HCT116 (cell line): ENCODE data around the gene FBXL14. TPM values are rescaled to one million over a fixed set of nuclear protein-coding genes. Genes with fewer than 3 reads are reported as not detected.

ENCODE experiments used
- ATAC-seq: fragments of 200-7000 bp; cut with Tn5 transposase; 2 replicates; pipeline ENCODE4 v1.9.1; 2020; ENCODE audit warnings: mild to moderate bottlenecking, moderate library complexity
- BruUV-seq: library from RNA; stranded (reverse); fragments of 400-500 nt; replicated peaks from 2 replicates; lab custom pipeline; 2021; lab: Mats Ljungman, UMichigan
- CTCF ChIA-PET: fragments of 300-600 bp; sonication (Branson Sonifier 250); formaldehyde crosslinking; loops from one replicate; lab custom pipeline; 2021; ENCODE audit warnings: antibody characterized with exemption; lab: Charles Lee
- POLR2A ChIA-PET: fragments of 300-600, 350-600 bp; sonication (Branson Sonifier 250); formaldehyde crosslinking; loops from one replicate; lab custom pipeline; 2021; ENCODE audit warnings: antibody characterized with exemption; lab: Charles Lee
- RAD21 ChIA-PET, 2 experiments: fragments of 300-600 bp; sonication (Branson Sonifier 250); formaldehyde crosslinking; loops; one replicate each; lab custom pipeline; 2023; ENCODE audit warnings: low total read pairs in 2 of 2; ENCODE audit not compliant: uncharacterized antibody in 2 of 2, unreplicated experiment in 2 of 2, low non-redundant PET in 1 of 2; lab: Charles Lee
- DNase-seq: peaks from one replicate; pipeline ENCODE4 v3.0.0-alpha.2; 2010; ENCODE audit warnings: low read depth, low spot score
- H2AFZ ChIP-seq: fragments of 200-600 bp; shearing (Covaris generic), sonication (generic); 2 replicates; pipeline ENCODE4 v1.6.1; 2017; ENCODE audit warnings: low read depth, mixed run types, mixed read lengths, antibody characterized with exemption, low read length; ENCODE audit not compliant: poor library complexity, severe bottlenecking
- H3K27ac ChIP-seq: 2 replicates; pipeline ENCODE4 v1.5.1; 2012; ENCODE audit warnings: low read depth, low read length
- H3K27me3 ChIP-seq: fragments of 200-600 bp; sonication (generic); 2 replicates; pipeline ENCODE4 v1.6.1; 2016; ENCODE audit warnings: mixed run types, low read length, mixed read lengths; ENCODE audit not compliant: insufficient read depth
- H3K36me3 ChIP-seq, 2 experiments: fragments of 200-500 bp in 1 of 2; fragments of 200-600 bp in 1 of 2; sonication (Bioruptor generic) in 1 of 2; sonication (generic) in 1 of 2; 2 replicates each; pipeline versions ENCODE4 v1.5.1 to v1.6.1; 2014 to 2016; ENCODE audit warnings: low read length in 2 of 2, inconsistent platforms in 1 of 2, mixed read lengths in 1 of 2, mixed run types in 1 of 2; ENCODE audit not compliant: insufficient read depth in 2 of 2, control insufficient read depth in 1 of 2
- H3K4me1 ChIP-seq, 2 experiments: fragments of 200-600 bp in 1 of 2; sonication (generic) in 1 of 2; 2 replicates each; pipeline versions ENCODE4 v1.5.1 to v1.6.1; 2012 to 2017; ENCODE audit warnings: low read length in 2 of 2, inconsistent platforms in 1 of 2, mild to moderate bottlenecking in 1 of 2, mixed read lengths in 1 of 2, mixed run types in 1 of 2, moderate library complexity in 1 of 2; ENCODE audit not compliant: insufficient read depth in 2 of 2, control insufficient read depth in 1 of 2
- H3K4me2 ChIP-seq: fragments of 200-600 bp; sonication (generic); 2 replicates; pipeline ENCODE4 v1.6.1; 2017; ENCODE audit warnings: mixed run types, low read length, mixed read lengths
- H3K4me3 ChIP-seq, 2 experiments: fragments of 200-600 bp in 1 of 2; sonication (generic) in 1 of 2; replicated peaks in 1 of 2; 2 replicates each; pipeline ENCODE4 v1.5.1; 2011 to 2016; ENCODE audit warnings: low read length in 2 of 2, control low read depth in 1 of 2, low read depth in 1 of 2, mild to moderate bottlenecking in 1 of 2, mixed read lengths in 1 of 2, mixed run types in 1 of 2
- H3K79me2 ChIP-seq: fragments of 200-600 bp; sonication (generic); 2 replicates; pipeline ENCODE4 v1.6.1; 2017; ENCODE audit warnings: mild to moderate bottlenecking, mixed run types, low read length, moderate library complexity, mixed read lengths; ENCODE audit not compliant: insufficient read depth
- H3K9ac ChIP-seq: fragments of 200-600 bp; sonication (generic); 2 replicates; pipeline ENCODE4 v1.6.1; 2016; ENCODE audit warnings: low read length, mixed read lengths
- H3K9me2 ChIP-seq: fragments of 200-600 bp; sonication (generic), shearing (Covaris generic); 2 replicates; pipeline ENCODE4 v1.6.1; 2017; ENCODE audit warnings: mixed run types, mild to moderate bottlenecking, moderate library complexity; ENCODE audit not compliant: insufficient read depth
- H3K9me3 ChIP-seq, 2 experiments: fragments of 200-500 bp in 1 of 2; fragments of 200-600 bp in 1 of 2; sonication (Bioruptor generic) in 1 of 2; sonication (generic) in 1 of 2; 2 replicates each; pipeline ENCODE4 v1.6.1; 2014 to 2017; ENCODE audit warnings: low read length in 2 of 2, mixed read lengths in 2 of 2, inconsistent platforms in 1 of 2, low read depth in 1 of 2, mild to moderate bottlenecking in 1 of 2, mixed run types in 1 of 2, moderate library complexity in 1 of 2; ENCODE audit not compliant: control insufficient read depth in 1 of 2, insufficient read depth in 1 of 2
- H4K20me1 ChIP-seq: fragments of 200-600 bp; sonication (generic), shearing (Covaris generic); 2 replicates; pipeline ENCODE4 v1.6.1; 2017; ENCODE audit warnings: mixed run types, mild to moderate bottlenecking, moderate library complexity; ENCODE audit not compliant: insufficient read depth
- CBX3 ChIP-seq: IDR thresholded peaks from 2 replicates; pipeline ENCODE4 v1.6.1; 2012; ENCODE audit warnings: low read depth
- CEBPB ChIP-seq: IDR thresholded peaks from 2 replicates; pipeline ENCODE4 v1.6.1; 2012; ENCODE audit warnings: low read depth
- CTCF ChIP-seq, 3 experiments: fragments of 200-600 bp in 1 of 3; sonication (generic) in 1 of 3; IDR thresholded peaks in 2 of 3; conservative IDR thresholded peaks in 1 of 3; 2 replicates each; pipeline ENCODE4 v1.5.1; 2012 to 2017; ENCODE audit warnings: low read depth in 2 of 3, low read length in 2 of 3, antibody characterized with exemption in 1 of 3, borderline replicate concordance in 1 of 3, control low read depth in 1 of 3, mild to moderate bottlenecking in 1 of 3, mixed read lengths in 1 of 3, mixed run types in 1 of 3, moderate library complexity in 1 of 3; ENCODE audit not compliant: insufficient read depth in 1 of 3
- EGR1 ChIP-seq: IDR thresholded peaks from 2 replicates; pipeline ENCODE4 v1.6.1; 2012; ENCODE audit warnings: low read depth
- ELF1 ChIP-seq: IDR thresholded peaks from 2 replicates; pipeline ENCODE4 v1.6.1; 2012; ENCODE audit warnings: low read depth, borderline replicate concordance
- EZH2phosphoT487 ChIP-seq: fragments of 200-600 bp; IDR thresholded peaks from 2 replicates; pipeline ENCODE4 v1.6.1; 2018; ENCODE audit warnings: antibody characterized with exemption, borderline replicate concordance
- MAX ChIP-seq: IDR thresholded peaks from 2 replicates; pipeline ENCODE4 v1.6.1; 2012
- POLR2A ChIP-seq: IDR thresholded peaks from 2 replicates; pipeline ENCODE4 v1.7.0; 2011; ENCODE audit warnings: borderline replicate concordance; ENCODE audit not compliant: insufficient read depth, insufficient read length; ENCODE audit errors: extremely low read depth
- RAD21 ChIP-seq: IDR thresholded peaks from 2 replicates; pipeline ENCODE4 v1.6.1; 2012; ENCODE audit warnings: low read depth, mild to moderate bottlenecking
- SIN3A ChIP-seq: IDR thresholded peaks from 2 replicates; pipeline ENCODE4 v1.6.1; 2012; ENCODE audit warnings: low read depth
- SP1 ChIP-seq: IDR thresholded peaks from 2 replicates; pipeline ENCODE4 v1.6.1; 2012; ENCODE audit warnings: low read depth
- SRF ChIP-seq: IDR thresholded peaks from 2 replicates; pipeline ENCODE4 v1.6.1; 2012; ENCODE audit warnings: low read depth
- TCF7L2 ChIP-seq: IDR thresholded peaks from 2 replicates; pipeline ENCODE4 v1.7.0; 2011; ENCODE audit warnings: borderline replicate concordance, inconsistent platforms; ENCODE audit not compliant: insufficient read depth, insufficient read length; ENCODE audit errors: extremely low read depth
- YY1 ChIP-seq: IDR thresholded peaks from 2 replicates; pipeline ENCODE4 v1.6.1; 2011; ENCODE audit warnings: low read length, low read depth, moderate library complexity, mild to moderate bottlenecking; ENCODE audit not compliant: insufficient replicate concordance; ENCODE audit errors: extremely low read depth
- ZFX ChIP-seq: fragments of 450-650 bp; IDR thresholded peaks from 2 replicates; pipeline ENCODE4 v1.6.1; 2017
- ZNF274 ChIP-seq: fragments of 200-500 bp; sonication (Bioruptor generic); IDR thresholded peaks from 2 replicates; pipeline ENCODE4 v1.6.1; 2014; ENCODE audit warnings: mild to moderate bottlenecking, low read depth, low read length, inconsistent platforms
- intact Hi-C: fragments of 100-400 bp; cut with micrococcal nuclease; formaldehyde crosslinking; loops from 2 replicates; pipeline ENCODE4 v1.10.0; 2022
- total RNA-seq: library from RNA; stranded (reverse); gene quantifications from one replicate; pipeline ENCODE4 v1.2.1, GENCODE V29; 2021; ENCODE audit not compliant: unreplicated experiment
- TF ChIP-seq, protein P1 (sequence below): IDR thresholded peaks from 2 replicates; pipeline ENCODE4 v1.6.1; 2012
- TF ChIP-seq, protein P2 (sequence below): IDR thresholded peaks from 2 replicates; pipeline ENCODE4 v1.6.1; 2012; ENCODE audit warnings: low read depth

FBXL14 gene
- total RNA-seq, 1 experiment from 2014 or later, result 19.0 TPM

- BruUV-seq, result no TSS peak
- no peak overlapping the region for H3K27ac ChIP-seq
- no peak overlapping the region for H3K4me2 ChIP-seq
- no peak for DNase-seq
- RAD21 ChIA-PET, result no interaction called here
- no peaks in the 10 kb centered on the region for H3K27me3 ChIP-seq
- H3K79me2 ChIP-seq, result no peaks in the 10 kb centered on the region
- H3K9me3 ChIP-seq, result no peaks in the 10 kb centered on the region
- CTCF ChIA-PET, result no interaction called here
- no peaks in the 10 kb centered on the region for H4K20me1 ChIP-seq
- H3K9me2 ChIP-seq, result no peaks in the 10 kb centered on the region
- H3K9ac ChIP-seq, result no peak overlapping the region
- no peak for ATAC-seq
- no peaks in the 10 kb centered on the region for H3K4me1 ChIP-seq
- H3K4me3 ChIP-seq, result no peak overlapping the region
- intact Hi-C loops, result no loop called here
- POLR2A ChIA-PET, result no interaction called here
- no peaks in the 10 kb centered on the region for H3K36me3 ChIP-seq
- no peak overlapping the region for H2AFZ ChIP-seq
- TF ChIP-seq EGR1 (no peak), EZH2phosphoT487 (no peak), SP1 (no peak), CEBPB (no peak), ELF1 (no peak), MAX (no peak), CBX3 (no peak), CTCF (IDR thresholded peaks at IDR 0.05 in 2 of 3, conservative IDR thresholded peaks at IDR 0.05 in 1 of 3; ENCODE audit: borderline replicate concordance in 1 of 3, insufficient read depth in 1 of 3, low read depth in 2 of 3, low read length in 2 of 3) (no peak), SIN3A (no peak), SRF (no peak), RAD21 (no peak), YY1 (no peak), ZNF274 (no peak), TCF7L2 (no peak), ZFX (no peak), POLR2A (no peak)
- TF ChIP-seq, protein P1, sequence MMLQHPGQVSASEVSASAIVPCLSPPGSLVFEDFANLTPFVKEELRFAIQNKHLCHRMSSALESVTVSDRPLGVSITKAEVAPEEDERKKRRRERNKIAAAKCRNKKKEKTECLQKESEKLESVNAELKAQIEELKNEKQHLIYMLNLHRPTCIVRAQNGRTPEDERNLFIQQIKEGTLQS, result no peak
- TF ChIP-seq, protein P2, sequence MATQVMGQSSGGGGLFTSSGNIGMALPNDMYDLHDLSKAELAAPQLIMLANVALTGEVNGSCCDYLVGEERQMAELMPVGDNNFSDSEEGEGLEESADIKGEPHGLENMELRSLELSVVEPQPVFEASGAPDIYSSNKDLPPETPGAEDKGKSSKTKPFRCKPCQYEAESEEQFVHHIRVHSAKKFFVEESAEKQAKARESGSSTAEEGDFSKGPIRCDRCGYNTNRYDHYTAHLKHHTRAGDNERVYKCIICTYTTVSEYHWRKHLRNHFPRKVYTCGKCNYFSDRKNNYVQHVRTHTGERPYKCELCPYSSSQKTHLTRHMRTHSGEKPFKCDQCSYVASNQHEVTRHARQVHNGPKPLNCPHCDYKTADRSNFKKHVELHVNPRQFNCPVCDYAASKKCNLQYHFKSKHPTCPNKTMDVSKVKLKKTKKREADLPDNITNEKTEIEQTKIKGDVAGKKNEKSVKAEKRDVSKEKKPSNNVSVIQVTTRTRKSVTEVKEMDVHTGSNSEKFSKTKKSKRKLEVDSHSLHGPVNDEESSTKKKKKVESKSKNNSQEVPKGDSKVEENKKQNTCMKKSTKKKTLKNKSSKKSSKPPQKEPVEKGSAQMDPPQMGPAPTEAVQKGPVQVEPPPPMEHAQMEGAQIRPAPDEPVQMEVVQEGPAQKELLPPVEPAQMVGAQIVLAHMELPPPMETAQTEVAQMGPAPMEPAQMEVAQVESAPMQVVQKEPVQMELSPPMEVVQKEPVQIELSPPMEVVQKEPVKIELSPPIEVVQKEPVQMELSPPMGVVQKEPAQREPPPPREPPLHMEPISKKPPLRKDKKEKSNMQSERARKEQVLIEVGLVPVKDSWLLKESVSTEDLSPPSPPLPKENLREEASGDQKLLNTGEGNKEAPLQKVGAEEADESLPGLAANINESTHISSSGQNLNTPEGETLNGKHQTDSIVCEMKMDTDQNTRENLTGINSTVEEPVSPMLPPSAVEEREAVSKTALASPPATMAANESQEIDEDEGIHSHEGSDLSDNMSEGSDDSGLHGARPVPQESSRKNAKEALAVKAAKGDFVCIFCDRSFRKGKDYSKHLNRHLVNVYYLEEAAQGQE, result no peak
Measured at GRCh38 chr12:1552171-1552570, 42.2 kb downstream of the FBXL14 start.
